Effector CD4-positive, alpha-beta T cell (primary cell): ENCODE data around the gene ITCH.
"Not testable (repeated sequence)": the region's sequence is repeated elsewhere in the genome, so short reads cannot be mapped to it uniquely, and the experiment has no call there.

Source experiments
- DNase-seq: peaks from one replicate; pipeline ENCODE4 v3.0.0-alpha.2; 2020

Gene ITCH

GRCh38 chr20:34344238-34344637, 18.8 kb upstream of the ITCH start:
- no peak for DNase-seq

DNA sequence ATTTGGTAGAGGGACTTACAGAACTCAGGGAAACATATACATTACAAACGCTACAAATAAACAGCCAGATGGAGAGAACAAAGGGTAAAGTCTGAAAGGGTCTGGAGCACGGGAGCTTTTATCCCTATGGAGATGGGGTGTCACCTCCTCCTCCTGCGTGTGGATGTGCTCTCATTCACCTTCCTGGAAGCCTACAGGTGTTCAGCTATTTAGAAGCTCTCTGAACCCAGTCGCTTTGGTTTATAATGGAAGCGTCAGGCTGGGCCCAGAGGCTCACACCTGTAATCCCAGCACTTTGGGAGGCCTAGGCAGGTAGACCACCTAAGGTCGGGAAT, 17.7 kb upstream of the ITCH start:
- DNase-seq: no peak

DNA sequence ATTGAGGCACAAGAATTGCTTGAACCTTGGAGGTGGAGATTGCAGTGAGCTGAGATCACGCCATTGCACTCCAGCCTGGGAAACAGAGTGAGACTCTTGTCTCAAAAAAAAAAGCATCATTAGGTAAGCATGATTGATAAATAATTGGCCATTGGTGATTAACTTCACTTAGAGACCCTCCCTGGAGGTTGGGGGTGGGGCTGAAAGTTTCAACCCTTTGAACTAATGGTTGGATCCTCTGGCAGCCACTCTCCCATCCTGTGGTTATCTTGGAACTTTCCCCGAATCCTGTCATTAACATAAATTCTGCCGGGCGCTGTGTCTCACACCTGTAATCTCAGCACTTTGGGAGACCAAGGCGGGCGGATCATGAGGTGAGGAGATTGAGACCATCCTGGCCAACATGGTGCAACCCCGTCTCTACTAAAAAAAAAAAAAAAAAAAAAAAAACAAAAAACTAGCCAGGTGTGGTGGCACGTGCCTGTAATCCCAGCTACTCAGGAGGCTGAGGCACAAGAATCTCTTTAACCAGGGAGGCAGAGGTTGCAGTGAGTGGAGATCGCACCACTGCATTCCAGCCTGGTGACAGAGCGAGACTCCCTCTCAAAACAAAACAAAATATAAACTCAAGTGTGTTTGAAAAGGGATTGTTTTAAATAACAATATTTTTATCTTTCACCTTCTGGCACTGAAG, 17.1 kb upstream of the ITCH start:
- DNase-seq: not testable (repeated sequence)

- DNase-seq: not testable (repeated sequence)
Observed at GRCh38 chr20:34346533-34346865, 16.6 kb upstream of the ITCH start.

- no peak for DNase-seq
Observed at GRCh38 chr20:34347571-34347970, 15.5 kb upstream of the ITCH start.

DNA sequence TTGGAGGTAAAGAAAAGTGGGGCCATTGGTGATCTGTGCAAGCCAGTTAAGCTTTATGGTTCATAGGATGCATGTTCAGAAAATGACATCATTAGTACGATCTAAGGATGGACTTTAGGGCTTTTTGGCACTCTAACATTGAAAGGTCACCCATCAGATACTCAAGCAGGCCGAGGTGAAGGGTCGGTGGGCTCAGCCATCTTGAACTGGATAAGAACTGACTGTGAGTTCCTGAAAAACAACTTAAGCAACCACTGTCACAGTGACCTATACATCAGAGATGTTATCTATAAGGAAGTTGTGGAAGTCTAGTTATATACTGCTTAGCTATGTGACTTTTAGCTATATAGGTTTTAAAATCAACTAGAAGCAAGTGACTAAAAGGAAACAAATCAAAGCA, 13.0 kb upstream of the ITCH start:
- DNase-seq: no peak

GRCh38 chr20:34353467-34353866, 9.6 kb upstream of the ITCH start:
- DNase-seq: not testable (repeated sequence)

DNA sequence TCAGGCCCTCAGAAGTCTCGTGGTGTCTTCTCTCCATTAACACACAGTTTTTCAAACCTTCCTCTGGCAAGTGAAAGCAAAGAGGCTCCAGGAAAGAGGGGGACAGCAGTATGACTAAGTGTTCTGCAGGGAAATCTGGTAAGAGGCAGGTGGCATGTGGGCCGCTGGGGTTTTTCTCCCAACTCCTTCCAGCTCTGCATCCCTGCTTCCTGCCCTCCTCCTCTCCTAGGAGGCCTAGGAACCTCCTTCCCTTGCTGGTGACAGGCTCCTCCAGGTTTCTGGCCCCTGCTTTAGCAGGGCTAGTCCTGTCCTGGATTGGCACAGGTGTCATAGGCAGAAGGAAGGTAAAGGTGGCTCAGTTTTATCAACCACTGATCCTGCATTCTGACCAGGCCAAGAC, 7.6 kb upstream of the ITCH start:
- DNase-seq: no peak

DNA sequence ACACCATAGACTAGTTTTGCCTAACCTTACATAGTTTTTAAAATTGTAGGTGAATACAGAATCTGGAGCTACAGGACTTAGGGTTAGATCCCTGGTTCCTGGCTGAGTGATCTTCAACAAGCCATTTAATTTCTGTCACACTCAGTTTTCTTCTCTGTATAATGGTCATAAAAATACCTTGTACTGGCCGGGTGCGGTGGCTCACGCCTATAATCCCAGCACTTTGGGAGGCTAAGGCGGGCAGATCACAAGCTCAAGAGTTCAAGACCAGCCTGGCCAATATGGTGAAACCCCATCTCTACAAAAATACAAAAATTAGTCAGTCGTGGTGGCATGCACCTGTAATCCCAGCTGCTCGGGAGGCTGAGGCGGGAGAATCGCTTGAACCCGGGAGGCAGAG, 3.3 kb upstream of the ITCH start:
- not testable (repeated sequence) for DNase-seq

GRCh38 chr20:34362502-34363061, 491 bp upstream of the ITCH start:
- no peak for DNase-seq

- no peak for DNase-seq
Observed at GRCh38 chr20:34363465-34364222, 571 bp downstream of the ITCH start.

DNA sequence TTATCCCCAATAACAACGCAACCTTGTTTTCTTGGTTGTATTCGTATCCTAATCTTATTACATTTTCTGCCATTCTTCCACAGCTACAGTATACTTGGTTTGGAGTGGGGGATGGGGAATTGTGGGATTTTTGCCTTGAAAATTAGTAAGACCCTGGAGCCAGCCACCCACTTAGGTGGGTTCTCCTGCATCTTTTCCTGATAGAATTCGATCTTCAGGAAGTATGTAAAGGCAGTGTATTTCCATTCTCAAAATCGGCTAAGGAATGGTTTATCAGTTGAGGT, 1.1 kb downstream of the ITCH start:
- no peak for DNase-seq

DNA sequence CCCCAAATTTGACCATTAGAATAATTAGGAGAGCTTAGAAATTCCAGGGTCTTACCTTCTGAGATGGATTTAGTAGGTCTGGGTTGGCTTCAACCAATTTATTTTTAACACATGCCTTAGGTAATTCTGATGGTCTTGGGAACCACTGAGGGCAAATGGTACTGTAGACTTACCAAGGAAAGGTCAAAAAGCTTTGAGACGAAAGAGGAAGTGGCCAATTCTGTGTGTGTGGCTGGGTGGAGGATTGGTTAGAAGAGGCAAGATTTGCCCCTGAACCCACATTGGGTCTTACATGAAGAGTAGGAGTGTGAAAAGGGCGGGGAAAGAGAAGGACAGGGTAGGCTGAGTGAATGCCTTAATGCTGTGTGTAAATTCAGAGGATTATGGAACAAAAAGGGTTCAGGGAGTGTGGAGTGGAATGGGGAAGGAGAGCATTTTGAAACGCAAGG, 2.7 kb downstream of the ITCH start:
- no peak for DNase-seq

- no peak for DNase-seq
Observed at GRCh38 chr20:34367155-34367554, 4.1 kb downstream of the ITCH start.

- not testable (repeated sequence) for DNase-seq
Observed at GRCh38 chr20:34367911-34368310, 4.8 kb downstream of the ITCH start.

DNA sequence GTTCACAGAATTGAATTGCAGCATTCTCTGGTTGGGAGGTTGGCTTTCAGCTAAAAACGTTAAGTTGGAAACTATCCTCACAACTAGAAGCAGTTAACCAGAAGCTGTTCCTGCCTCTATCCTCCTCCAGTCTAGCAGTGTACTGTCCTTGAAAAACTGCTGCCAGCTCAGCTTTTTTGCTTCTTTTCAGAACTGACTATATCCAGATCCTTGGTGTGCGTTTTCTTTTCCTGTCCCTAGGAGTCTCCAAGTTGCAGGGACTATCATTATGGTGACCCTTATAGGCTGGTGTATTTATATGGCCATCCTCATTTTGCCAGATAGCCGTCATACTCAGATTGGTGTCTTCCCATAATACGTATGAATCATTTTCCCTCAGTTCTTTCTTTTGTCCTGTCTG, 5.5 kb downstream of the ITCH start:
- no peak for DNase-seq

DNA sequence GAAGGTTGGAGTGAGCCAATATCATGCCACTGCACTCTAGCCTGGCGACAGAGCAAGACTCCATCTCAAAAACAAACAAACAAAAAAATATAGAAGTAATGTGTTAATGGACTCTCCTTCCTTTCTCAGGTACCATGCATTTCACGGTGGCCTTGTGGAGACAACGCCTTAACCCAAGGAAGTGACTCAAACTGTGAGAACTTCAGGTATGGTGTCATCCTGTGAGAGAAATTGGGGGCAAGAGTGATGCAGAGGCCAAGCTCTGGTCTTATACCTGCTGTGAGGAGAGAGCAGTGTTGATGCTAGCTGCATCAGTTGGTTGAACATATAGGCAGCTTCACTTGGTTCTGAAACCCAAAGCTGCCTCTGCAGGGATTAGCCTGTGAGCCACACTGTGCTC, 6.2 kb downstream of the ITCH start:
- no peak for DNase-seq

DNA sequence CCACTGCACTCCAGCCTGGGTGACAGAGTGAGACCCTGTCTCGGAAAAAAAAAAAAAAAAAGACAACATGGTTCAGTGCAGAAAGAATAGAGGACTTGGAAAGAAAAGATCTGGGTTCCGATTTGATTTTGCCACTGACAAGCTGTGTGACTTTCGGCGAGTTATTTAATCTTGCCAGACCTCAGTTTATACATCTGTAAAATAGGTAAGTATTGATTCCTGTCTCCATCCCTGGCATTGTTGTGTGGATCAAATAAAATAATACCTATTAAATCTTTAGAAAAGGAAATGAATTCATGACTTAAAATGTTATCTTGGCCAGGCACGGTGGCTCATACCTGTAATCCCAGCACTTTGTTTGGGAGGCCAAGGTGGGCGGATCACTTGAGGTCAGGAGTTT, 7.0 kb downstream of the ITCH start:
- DNase-seq: no peak

DNA sequence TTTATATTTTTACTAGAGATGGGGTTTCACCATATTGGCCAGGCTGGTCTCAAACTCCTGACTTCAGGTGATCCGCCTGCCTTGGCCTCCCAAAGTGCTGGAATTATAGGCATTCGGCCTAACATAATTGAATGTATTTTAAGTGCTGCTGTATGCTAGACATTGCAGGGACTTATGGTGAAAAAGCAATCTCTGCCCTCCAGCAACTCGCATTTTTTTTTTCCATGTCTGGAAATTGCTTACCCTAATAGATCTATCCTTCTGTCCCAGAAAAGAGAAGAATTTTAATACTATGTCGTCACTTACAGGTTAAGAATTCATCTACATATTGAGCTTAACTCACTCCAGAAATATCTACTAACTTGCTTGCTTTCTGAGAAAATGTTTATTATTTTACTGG, 10.4 kb downstream of the ITCH start:
- DNase-seq: no peak

- no peak for DNase-seq
Observed at GRCh38 chr20:34374209-34374760, 11.2 kb downstream of the ITCH start.

- no peak for DNase-seq
Observed at GRCh38 chr20:34375977-34376430, 12.9 kb downstream of the ITCH start.

DNA sequence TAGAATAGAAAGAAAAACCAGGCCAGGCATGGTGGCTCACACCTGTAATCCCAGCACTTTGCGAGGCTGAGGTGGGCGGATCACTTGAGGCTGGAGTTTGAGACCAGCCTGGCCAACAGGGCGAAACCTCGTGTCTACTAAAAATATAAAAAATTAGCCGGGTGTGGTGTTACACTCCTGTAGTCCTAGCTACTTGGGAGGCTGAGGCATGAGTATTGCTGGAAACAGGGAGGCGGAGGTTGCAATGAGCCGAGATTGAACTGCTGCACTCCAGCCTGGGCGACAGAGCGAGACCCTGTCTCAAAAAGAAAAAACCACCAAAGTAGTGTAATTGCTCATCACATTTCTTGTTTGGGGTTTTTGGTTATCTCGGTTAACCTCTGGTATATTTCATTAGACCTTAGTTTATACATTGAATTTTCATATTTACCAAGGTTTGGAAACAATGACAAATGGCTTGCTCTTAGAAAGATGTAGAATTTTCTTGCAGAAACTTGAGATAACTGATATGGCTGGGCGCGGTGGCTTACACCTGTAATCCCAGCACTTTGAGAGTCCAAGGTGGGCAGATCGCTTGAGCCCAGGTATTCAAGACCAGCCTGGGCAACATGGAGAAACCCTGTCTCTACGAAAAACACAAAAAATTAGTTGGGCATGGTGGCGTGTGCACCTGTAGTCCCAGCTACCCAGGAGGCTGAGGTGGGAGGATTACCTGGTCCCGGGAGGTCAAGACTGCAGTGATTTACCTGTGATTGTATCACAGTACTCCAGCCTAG, 14.2 kb downstream of the ITCH start:
- DNase-seq: no peak

GRCh38 chr20:34382174-34382573, 19.1 kb downstream of the ITCH start:
- DNase-seq: no peak
